ENCODE data around the gene POLR1D.
"Not testable (repeated sequence)": the region's sequence is repeated elsewhere in the genome, so short reads cannot be mapped to it uniquely, and the experiment has no call there.

POLR1D gene

DNA sequence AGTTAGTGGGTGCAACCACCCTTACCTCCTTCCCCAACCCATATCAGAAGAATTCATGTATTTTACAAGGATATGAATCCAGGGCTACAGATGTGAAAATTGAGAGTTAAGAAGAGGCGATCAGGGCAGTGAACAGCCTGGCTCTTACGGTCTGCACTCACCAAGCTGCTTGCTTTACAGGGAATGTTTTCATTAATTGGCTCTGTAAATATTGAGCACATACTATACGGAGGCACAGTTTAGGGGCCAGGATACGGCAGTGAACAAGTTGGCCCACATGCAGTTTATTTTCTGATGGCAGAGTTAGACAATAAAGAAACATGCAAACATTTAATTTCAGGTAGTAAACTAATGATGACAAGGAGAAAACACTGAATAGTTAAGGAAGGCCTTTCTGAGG, 6.4 kb downstream of the POLR1D start:
- DNase-seq (ENCODE audit: low read depth) = no peak
- no peak overlapping the region for H3K4me3 ChIP-seq (ENCODE audit: low read depth, low read length)
- TF ChIP-seq MYC (IDR thresholded peaks at IDR 0.05; ENCODE audit: low read depth, low read length) = no peak
- TF ChIP-seq, protein P1, sequence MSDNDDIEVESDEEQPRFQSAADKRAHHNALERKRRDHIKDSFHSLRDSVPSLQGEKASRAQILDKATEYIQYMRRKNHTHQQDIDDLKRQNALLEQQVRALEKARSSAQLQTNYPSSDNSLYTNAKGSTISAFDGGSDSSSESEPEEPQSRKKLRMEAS (IDR thresholded peaks at IDR 0.05; ENCODE audit: low read depth, low read length) = no peak
- TF ChIP-seq POLR2A (IDR thresholded peaks at IDR 0.05; ENCODE audit: extremely low read depth, insufficient read length) = no peak
- TF ChIP-seq, protein P2, sequence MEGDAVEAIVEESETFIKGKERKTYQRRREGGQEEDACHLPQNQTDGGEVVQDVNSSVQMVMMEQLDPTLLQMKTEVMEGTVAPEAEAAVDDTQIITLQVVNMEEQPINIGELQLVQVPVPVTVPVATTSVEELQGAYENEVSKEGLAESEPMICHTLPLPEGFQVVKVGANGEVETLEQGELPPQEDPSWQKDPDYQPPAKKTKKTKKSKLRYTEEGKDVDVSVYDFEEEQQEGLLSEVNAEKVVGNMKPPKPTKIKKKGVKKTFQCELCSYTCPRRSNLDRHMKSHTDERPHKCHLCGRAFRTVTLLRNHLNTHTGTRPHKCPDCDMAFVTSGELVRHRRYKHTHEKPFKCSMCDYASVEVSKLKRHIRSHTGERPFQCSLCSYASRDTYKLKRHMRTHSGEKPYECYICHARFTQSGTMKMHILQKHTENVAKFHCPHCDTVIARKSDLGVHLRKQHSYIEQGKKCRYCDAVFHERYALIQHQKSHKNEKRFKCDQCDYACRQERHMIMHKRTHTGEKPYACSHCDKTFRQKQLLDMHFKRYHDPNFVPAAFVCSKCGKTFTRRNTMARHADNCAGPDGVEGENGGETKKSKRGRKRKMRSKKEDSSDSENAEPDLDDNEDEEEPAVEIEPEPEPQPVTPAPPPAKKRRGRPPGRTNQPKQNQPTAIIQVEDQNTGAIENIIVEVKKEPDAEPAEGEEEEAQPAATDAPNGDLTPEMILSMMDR (IDR thresholded peaks at IDR 0.05; ENCODE audit: low read depth, low read length) = no peak

DNA sequence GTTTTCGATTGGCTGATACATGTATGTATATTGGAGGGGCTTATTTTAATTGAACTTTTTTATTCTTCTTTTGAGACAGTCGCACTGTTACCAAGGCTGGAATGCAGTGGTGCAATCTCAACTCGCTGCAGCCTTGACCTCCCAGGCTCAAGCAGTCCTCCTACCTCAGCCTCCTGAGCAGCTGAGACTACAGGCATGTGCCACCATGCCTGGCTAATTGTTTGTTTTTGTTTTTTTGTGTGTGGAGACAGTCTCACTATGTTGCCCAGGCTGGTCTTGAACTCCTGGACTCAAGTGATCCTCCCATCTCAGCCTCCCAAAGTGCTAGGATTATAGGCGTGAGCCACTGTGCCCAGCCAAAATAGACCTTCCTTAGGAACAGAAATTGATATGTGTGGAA, 7.1 kb downstream of the POLR1D start:
- not testable (repeated sequence) for DNase-seq (ENCODE audit: low read depth); H3K4me3 ChIP-seq (ENCODE audit: low read depth, low read length)

DNA sequence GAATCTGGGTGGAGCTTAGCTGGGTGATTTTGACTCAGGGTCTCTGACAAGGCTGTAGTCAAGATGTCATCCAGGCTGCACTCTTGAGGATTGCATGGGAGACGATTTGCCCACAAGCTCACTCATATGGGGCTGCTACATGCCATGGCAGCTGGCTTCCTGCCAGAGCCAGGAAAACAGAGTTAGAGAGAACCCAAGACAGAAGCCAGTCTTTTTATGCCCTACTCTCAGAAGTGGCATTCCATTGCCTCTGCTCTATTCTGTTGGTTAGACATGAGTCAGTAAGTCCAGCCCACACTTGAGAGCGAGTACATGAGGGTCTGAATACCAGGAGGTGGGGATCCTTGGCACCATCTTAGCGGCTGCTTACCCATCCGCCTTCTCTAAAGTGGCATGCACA, 9.5 kb downstream of the POLR1D start:
- TF ChIP-seq POLR2A (IDR thresholded peaks at IDR 0.05; ENCODE audit: extremely low read depth, insufficient read length) (no peak), MYC (IDR thresholded peaks at IDR 0.05; ENCODE audit: low read depth, low read length) (no peak)
- TF ChIP-seq, protein P2 (IDR thresholded peaks at IDR 0.05; ENCODE audit: low read depth, low read length) = no peak
- TF ChIP-seq, protein P1 (IDR thresholded peaks at IDR 0.05; ENCODE audit: low read depth, low read length) = no peak
- H3K4me3 ChIP-seq (ENCODE audit: low read depth, low read length) = no peak overlapping the region
- DNase-seq (ENCODE audit: low read depth) = no peak

DNA sequence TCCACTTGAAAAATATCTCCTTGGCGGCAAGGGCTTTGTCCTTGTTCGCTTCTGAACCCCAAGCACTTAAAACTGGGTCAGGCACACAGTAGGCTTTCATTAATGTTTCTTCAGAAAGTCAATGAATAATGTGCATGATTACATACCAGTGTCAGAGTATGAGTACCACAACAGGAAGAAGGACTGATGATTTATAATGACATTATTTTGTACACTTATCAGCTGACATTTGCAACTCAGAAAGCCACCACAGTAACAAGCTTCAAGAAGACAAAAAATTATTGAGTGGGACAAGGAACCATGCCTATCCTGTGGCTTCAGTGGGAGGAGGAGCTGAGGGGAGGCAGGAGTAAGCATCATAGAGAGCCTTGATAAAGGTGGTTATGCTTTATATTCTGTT, 10.0 kb downstream of the POLR1D start:
- TF ChIP-seq POLR2A (IDR thresholded peaks at IDR 0.05; ENCODE audit: extremely low read depth, insufficient read length) = no peak
- TF ChIP-seq, protein P1 (IDR thresholded peaks at IDR 0.05; ENCODE audit: low read depth, low read length) = no peak
- no peak overlapping the region for H3K4me3 ChIP-seq (ENCODE audit: low read depth, low read length)
- no peak for DNase-seq (ENCODE audit: low read depth)

DNA sequence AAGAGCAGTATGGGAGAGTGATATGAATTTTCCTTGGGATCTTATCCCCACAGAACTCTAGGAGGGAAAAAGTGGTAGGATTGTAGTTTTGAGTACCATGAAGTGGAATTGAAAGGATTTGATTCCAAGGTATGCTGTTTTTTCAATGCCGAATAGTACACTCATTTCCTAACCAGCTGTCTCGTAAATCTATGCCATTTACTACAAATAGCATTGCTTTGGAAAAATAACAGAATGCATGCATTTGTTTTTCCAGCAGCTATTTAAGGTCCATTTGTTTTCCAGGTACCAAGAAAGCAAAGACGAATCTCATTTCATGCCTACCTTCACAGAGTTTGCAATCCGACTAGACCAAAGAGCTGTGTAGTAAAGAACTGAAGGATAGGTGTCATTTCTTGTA, 10.5 kb downstream of the POLR1D start:
- TF ChIP-seq, protein P1 (IDR thresholded peaks at IDR 0.05; ENCODE audit: low read depth, low read length) = no peak
- no peak for TF ChIP-seq MYC (IDR thresholded peaks at IDR 0.05; ENCODE audit: low read depth, low read length)
- TF ChIP-seq POLR2A (IDR thresholded peaks at IDR 0.05; ENCODE audit: extremely low read depth, insufficient read length) = no peak
- TF ChIP-seq, protein P2 (IDR thresholded peaks at IDR 0.05; ENCODE audit: low read depth, low read length) = no peak
- DNase-seq (ENCODE audit: low read depth) = no peak

DNA sequence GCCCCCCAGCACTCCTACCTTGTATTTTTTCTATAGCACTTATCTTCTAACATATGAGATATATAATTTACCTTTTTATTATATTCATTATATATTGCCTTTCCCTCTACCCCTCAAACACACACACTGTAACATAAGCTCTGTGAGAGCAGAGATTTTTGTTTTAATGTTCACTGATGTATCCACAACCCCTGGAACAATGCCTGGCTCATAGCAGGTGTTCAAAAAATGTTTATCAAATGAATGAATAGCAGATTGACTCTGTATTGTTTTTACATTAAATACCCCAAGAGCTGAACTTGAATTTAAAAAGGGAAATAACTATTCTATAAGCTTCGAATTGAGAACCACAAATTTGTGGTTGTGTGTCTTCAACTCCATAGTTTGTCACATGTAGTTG, 11.0 kb downstream of the POLR1D start:
- DNase-seq (ENCODE audit: low read depth) = no peak
- H3K4me3 ChIP-seq (ENCODE audit: low read depth, low read length) = no peak overlapping the region
- TF ChIP-seq MYC (IDR thresholded peaks at IDR 0.05; ENCODE audit: low read depth, low read length) (no peak), POLR2A (IDR thresholded peaks at IDR 0.05; ENCODE audit: extremely low read depth, insufficient read length) (no peak)
- TF ChIP-seq, protein P1 (IDR thresholded peaks at IDR 0.05; ENCODE audit: low read depth, low read length) = no peak
- TF ChIP-seq, protein P2 (IDR thresholded peaks at IDR 0.05; ENCODE audit: low read depth, low read length) = no peak

More for the DNA sequence above, 10.5 kb downstream of the POLR1D start:
- H3K4me3 ChIP-seq (ENCODE audit: low read depth, low read length) = no peak overlapping the region

DNA sequence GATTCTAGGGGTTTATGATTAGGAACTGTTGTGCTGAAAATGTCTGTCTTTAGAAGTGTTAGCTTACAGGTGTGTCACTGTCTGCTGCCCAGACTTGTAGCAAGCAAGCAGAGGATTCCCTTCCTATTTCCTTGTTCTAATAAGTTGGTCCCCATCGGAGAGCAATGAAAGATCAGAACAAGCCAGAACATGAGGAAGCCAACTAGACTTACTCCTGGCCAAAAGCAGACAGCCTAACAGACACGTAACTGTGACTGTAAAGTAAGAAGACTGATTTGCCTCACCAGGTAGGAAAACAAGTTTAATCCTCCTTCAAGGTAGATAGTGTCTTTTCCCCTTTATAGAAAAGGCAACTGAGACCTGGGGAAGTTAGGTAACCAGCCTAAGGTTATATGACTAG, 12.5 kb downstream of the POLR1D start:
- TF ChIP-seq POLR2A (IDR thresholded peaks at IDR 0.05; ENCODE audit: extremely low read depth, insufficient read length) = no peak
- TF ChIP-seq, protein P2 (IDR thresholded peaks at IDR 0.05; ENCODE audit: low read depth, low read length) = no peak
- TF ChIP-seq MYC (IDR thresholded peaks at IDR 0.05; ENCODE audit: low read depth, low read length) = no peak
- TF ChIP-seq, protein P1 (IDR thresholded peaks at IDR 0.05; ENCODE audit: low read depth, low read length) = no peak
- DNase-seq (ENCODE audit: low read depth) = no peak
- H3K4me3 ChIP-seq (ENCODE audit: low read depth, low read length) = no peak overlapping the region

All from NB4 (cell line).